Adrenal gland (tissue), 12 donors: ENCODE results near the gene HDDC3. TPM values are rescaled to one million over a fixed set of nuclear protein-coding genes. Genes with fewer than 3 reads are reported as not detected.

Experiments used
- DNase-seq, 7 donors: peaks; one replicate each; pipeline ENCODE4 v3.0.0-alpha.2; 2019 to 2020
- H3K27ac ChIP-seq, 5 donors: fragments of 200-600 bp; sonication (generic) in 4 of 5; 1 replicate in 3 of 5; 2 replicates in 2 of 5; pipeline versions ENCODE4 v1.5.1 to v1.8.0; 2016 to 2020; ENCODE audit warnings: mild to moderate bottlenecking in 1 of 5
- H3K27me3 ChIP-seq: fragments of 200-600 bp; 2 replicates; pipeline ENCODE4 v1.8.0; 2021
- H3K36me3 ChIP-seq, 2 donors: fragments of 200-600 bp; replicated peaks in 1 of 2; 1 replicate in 1 of 2; 2 replicates in 1 of 2; pipeline versions ENCODE4 v1.5.1 to v1.8.0; 2018 to 2022
- H3K4me1 ChIP-seq, 2 donors: fragments of 200-600 bp; replicated peaks in 1 of 2; 1 replicate in 1 of 2; 2 replicates in 1 of 2; pipeline versions ENCODE4 v1.5.1 to v1.8.0; 2018 to 2021
- H3K4me3 ChIP-seq, 4 donors: fragments of 200-600 bp; sonication (generic) in 3 of 4; one replicate each; pipeline ENCODE4 v1.5.1; 2016 to 2018
- H3K9me3 ChIP-seq, 3 donors: fragments of 200-600 bp; sonication (generic) in 1 of 3; replicated peaks in 1 of 3; 1 replicate in 2 of 3; 2 replicates in 1 of 3; pipeline versions ENCODE4 v1.5.1 to v1.8.0; 2016 to 2021
- CTCF ChIP-seq, 6 experiments: fragments of 450-650 bp in 4 of 6; fragments of 200-600 bp in 2 of 6; sonication (generic) in 1 of 6; IDR thresholded peaks; 1 replicate in 5 of 6; 2 replicates in 1 of 6; pipeline versions ENCODE4 v1.5.1 to v1.8.0; 2016 to 2021; ENCODE audit warnings: antibody characterized with exemption in 6 of 6, mild to moderate bottlenecking in 2 of 6, moderate library complexity in 1 of 6
- POLR2A ChIP-seq, 2 donors: fragments of 450-650 bp; IDR thresholded peaks; one replicate each; pipeline ENCODE4 v1.6.1; 2017; ENCODE audit warnings: antibody characterized with exemption in 2 of 2, mild to moderate bottlenecking in 2 of 2, moderate library complexity in 1 of 2
- WGBS, 4 donors: extraction: QIAGEN DNeasy Blood & Tissue Kit in 2 of 4; methylation state at CpG; one replicate each; pipeline versions ENCODE4 v1.1.5 to v1.1.7; 2013 to 2017; 5-methylcytosine and 5-hydroxymethylcytosine counted together
- intact Hi-C, 2 donors: fragments of 100-400 bp; cut with DNase I; formaldehyde crosslinking; loops; one replicate each; pipeline versions ENCODE4 v1.14.1 to v1.15.0; 2022 to 2023
- polyA plus RNA-seq, 3 donors: library from polyadenylated mRNA; stranded (reverse); fragments of 200-250 nt in 2 of 3; fragments of 350-450 nt in 1 of 3; fragmentation: Illumina TruSeq in 1 of 3; extraction: RNeasy Lipid Tissue Mini Kit (QIAGEN cat#74804) in 1 of 3; gene quantifications; one replicate each; pipeline ENCODE4 v1.2.3, GENCODE V29; 2013 to 2014
- total RNA-seq, 9 donors: library from RNA; depleted of rRNA in 4 of 9; stranded (reverse); fragments of >200 nt in 4 of 9; fragments of 120-200 nt in 1 of 9; fragmentation: NEBNext Ultra II Directional in 1 of 9; extraction: Animal tissue kit (Norgen Biotek cat#: 25700) in 1 of 9; gene quantifications; one replicate each; pipeline versions ENCODE4 v1.1.0 to v1.2.4, GENCODE V29; 2013 to 2023
- donor health status: healthy with polysubstance abuse.
- donor health status: Bipolar disorder and iron deficiency.
- donor health status: DM: yes; HTN: yes; CAD: no.
- donor health status: DM: no; HTN: no; CAD: no.
- donor health status: DM: no; HTN: no; CAD: no.
- donor health status: DM: yes; HTN: yes; CAD: no.

The HDDC3 gene
- total and polyA plus RNA-seq, 12 donors = 14.6 to 40.2 (median 27.7) TPM

- Histone ChIP-seq H3K27me3 (no peaks in the 10 kb centered on the region), H3K4me1 (no peaks in the 10 kb centered on the region), H3K9me3 (no peaks in the 10 kb centered on the region), H3K36me3 (peaks cover 0 to 7% of the 10 kb centered on the region in 2 donors), H3K27ac (no peak overlapping the region), H3K4me3 (no peak overlapping the region)
- TF ChIP-seq POLR2A (IDR thresholded peaks at IDR 0.05) = no peak
- TF ChIP-seq CTCF (IDR thresholded peaks at IDR 0.05) = no peak
- intact Hi-C loops = no loop called here
- WGBS, 4 donors = 87 to 99% (median 92%) methylated on average over 5 of the region's 5 CpGs
- no peak for DNase-seq
These were observed 34.9 kb upstream of the HDDC3 start for GRCh38 chr15:90967206-90967605.

GRCh38 chr15:90966262-90966661 is 33.9 kb upstream of the HDDC3 start:
- H3K9me3 ChIP-seq = no peaks in the 10 kb centered on the region
- no peak for TF ChIP-seq CTCF (IDR thresholded peaks at IDR 0.05)
- no peak for TF ChIP-seq POLR2A (IDR thresholded peaks at IDR 0.05)
- no peak overlapping the region for H3K27ac ChIP-seq
- H3K4me1 ChIP-seq = no peaks in the 10 kb centered on the region
- H3K36me3 ChIP-seq = peaks cover 0 to 15% of the 10 kb centered on the region in 2 donors
- DNase-seq = no peak
- intact Hi-C loops = no loop called here
- no peak overlapping the region for H3K4me3 ChIP-seq
- WGBS, 4 donors = 86 to 93% (median 91%) methylated on average over 9 of the region's 9 CpGs
- H3K27me3 ChIP-seq = no peaks in the 10 kb centered on the region

GRCh38 chr15:90962021-90962420 is 29.7 kb upstream of the HDDC3 start:
- Histone ChIP-seq H3K4me1 (peaks cover 6 to 7% of the 10 kb centered on the region in 2 donors), H3K27me3 (no peaks in the 10 kb centered on the region), H3K36me3 (peaks cover 0 to 22% of the 10 kb centered on the region in 2 donors), H3K4me3 (no peak overlapping the region), H3K9me3 (no peaks in the 10 kb centered on the region), H3K27ac (no peak overlapping the region)
- intact Hi-C loops = no loop called here
- TF ChIP-seq CTCF (IDR thresholded peaks at IDR 0.05) (no peak), POLR2A (IDR thresholded peaks at IDR 0.05) (no peak)
- 87 to 95% (median 90%) methylated on average over 4 of the region's 4 CpGs for WGBS, 4 donors
- DNase-seq = no peak

GRCh38 chr15:90960298-90961091 is 28.1 kb upstream of the HDDC3 start:
- H3K4me1 ChIP-seq = peaks cover 16% of the 10 kb centered on the region in 2 donors
- peak in 4 of 7 donors; percentile 36 to 66 (median 46) for DNase-seq
- 55 to 64% (median 62%) methylated on average over 12 to 20 of the region's 20 CpGs for WGBS, 4 donors
- peaks cover 0 to 22% of the 10 kb centered on the region in 2 donors for H3K36me3 ChIP-seq
- intact Hi-C loops = no loop called here
- TF ChIP-seq CTCF (IDR thresholded peaks at IDR 0.05) (no peak), POLR2A (IDR thresholded peaks at IDR 0.05) (no peak)
- H3K27ac ChIP-seq = peak overlapping the region in 4 of 5 donors; percentile 21 to 83 (median 52)
- H3K9me3 ChIP-seq = no peaks in the 10 kb centered on the region
- no peaks in the 10 kb centered on the region for H3K27me3 ChIP-seq
- H3K4me3 ChIP-seq = no peak overlapping the region
